HG03095 (cell line): ENCODE measurements around the gene MYO15A.
"Not testable (repeated sequence)": the region's sequence is repeated elsewhere in the genome, so short reads cannot be mapped to it uniquely, and the experiment has no call there.

Experiments used
- ATAC-seq: cut with Tn5 transposase; IDR thresholded peaks from one replicate; pipeline ENCODE4 v1.9.1; 2021; ENCODE audit warnings: moderate library complexity; ENCODE audit not compliant: unreplicated experiment

Gene MYO15A

GRCh38 chr17:18208092-18208491 is 99.5 kb downstream of the MYO15A start:
- no peak for ATAC-seq

DNA sequence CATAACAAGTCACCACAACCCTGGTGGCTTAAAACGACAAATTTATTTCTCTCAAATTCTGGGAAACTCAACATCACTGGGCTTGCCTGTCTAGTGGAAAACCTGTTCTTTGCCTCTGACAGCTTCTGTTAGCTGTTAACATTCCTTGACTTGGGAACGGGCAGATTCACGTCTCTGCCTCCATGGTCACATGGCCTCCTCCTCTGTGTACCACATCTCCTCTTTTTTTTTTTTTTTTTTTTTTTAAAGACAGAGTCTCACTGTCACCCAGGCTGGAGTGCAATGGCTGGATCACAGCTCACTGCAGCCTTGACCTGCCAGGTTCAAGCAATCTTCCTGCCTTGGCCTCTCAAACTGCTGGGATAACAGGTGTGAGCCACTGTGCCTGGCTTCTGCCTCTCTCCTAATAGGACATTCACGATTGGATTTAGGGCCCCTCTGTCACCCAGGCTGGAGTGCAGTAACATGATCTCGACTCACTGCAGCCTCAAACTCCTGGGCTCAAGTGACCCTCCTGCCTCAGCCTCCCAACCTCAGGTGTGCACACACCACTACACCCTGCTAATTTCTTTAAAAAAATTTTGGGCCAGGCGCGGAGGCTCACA is 105.2 kb downstream of the MYO15A start:
- no peak for ATAC-seq

DNA sequence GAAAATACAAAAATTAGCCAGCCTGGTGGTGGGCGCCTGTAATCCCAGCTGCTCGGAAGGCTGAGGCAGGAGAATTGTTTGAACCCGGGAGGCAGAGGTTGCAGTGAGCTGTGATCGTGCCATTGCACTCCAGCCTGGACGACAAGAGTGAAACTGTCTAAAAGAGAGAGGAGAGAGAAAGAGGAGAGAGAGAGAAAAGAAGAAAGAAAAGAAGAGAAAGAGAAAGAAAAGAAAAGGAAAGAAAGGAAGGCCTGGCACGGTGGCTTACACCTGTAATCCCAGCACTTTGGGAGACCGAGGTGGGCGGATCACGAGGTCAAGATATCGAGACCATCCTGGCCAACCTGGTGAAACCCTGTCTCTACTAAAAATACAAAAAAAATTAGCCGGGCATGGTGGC is 108.3 kb downstream of the MYO15A start:
- ATAC-seq = not testable (repeated sequence)

DNA sequence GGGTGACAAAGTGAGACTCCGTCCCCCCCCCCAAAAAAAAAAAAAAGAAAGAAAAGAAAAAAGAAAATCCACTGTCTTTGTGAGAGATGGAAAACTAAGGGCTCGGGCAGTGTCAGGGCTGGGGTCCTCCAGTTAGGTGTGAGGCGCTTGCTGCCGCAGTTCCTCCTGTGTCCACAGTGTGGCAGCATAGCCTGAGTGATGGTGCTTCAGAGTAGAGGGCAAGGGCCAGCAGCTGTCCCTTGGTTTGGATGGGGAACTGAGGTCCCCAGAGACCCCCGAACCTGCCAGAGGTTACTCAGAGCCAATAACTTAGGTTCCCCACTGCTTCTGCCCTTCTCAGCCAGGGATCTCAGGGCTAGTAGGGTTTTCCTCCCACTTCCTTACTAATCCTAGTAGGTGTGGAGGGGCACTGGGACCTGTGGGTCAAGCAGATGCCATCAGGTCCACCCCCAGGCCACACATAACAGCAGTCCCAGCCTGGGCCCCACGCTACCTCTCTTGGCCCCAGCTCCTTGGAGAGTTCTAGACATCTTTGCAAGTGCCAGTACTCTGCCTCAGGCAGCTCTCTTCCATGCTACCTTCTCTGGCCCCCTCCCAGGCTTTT is 109.0 kb downstream of the MYO15A start:
- ATAC-seq = no peak

- no peak for ATAC-seq
These were observed 110.3 kb downstream of the MYO15A start for GRCh38 chr17:18218756-18219415.

DNA sequence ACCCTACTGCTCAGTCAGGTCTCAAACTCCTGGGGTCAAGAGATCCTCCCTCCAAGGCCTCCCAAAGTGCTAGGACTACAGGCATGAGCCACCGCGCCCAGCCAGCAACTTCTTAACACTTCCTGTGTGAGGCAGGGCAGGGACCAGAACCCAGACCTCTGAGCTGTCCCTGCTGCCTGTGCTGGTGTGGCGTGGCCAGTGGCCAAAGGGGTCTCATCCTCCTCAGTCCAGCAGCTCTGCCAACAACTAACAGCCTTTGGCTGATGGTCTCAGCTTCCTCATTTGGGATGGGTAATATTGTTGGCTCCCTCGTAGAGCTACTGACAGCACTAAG is 115.5 kb downstream of the MYO15A start:
- no peak for ATAC-seq

DNA sequence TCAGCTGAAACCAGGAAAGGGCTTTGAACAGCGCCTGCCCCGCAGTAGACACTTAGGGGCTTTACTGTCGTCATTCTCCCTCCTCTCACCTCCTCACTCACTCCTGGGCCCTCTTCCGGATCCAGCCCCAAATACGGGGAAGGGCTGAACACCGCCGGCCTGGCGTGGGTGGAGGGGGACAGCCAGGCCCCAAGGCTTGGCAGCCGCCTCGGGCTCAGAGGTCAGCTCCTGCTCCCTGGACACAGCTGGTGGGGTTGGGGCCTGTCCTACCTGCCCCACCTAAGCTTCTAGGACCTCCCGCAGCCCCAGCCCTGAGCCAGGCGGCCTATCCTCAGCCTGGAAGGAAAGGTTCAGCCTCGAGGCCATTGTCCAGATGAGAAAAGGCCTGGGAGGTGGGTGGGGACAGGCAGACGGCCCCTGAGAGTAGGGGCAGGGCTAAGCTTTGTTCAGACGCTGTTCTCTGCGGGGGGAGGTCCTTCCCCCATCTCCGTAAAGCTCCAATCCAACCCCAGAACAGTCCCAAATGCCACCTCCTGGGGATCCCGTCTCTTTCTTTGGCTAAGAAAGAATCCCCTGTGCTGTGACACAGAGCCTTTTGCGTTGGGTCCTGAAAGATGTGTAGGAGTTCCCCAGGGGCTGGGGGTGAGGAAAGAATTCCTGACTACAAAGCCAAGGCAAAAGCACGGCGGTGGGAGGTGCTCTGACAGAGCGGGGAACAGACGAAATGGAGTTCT is 116.0 kb downstream of the MYO15A start:
- no peak for ATAC-seq

DNA sequence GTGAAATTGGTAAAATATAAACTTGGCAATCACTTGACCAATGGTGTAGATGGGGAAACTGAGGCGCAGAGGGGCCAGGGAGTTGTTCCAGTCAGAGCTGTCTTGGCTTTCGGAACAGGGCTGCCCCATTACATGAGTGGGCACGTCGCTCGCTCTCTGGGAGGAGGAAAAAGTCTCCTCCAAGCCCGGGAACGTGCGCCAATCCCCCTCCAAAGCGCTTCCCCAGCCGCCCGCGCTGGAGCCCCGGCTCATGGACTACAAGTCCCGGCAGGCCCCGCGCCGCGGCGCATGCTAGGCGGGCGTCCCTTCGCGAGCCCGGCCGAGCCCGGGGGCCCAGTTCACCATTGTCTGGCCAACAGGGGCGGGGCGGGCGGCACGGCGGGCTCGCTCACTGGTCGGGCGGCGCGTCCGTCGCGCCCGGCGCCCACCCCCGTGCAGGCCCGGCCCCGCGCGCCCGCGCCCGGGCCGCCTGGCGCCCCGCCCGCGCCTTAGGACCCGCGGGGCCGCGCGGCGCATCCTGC is 116.6 kb downstream of the MYO15A start, which contains the start of gene LLGL1:
Gene LLGL1 (plus strand): TSS at position 515 of the 521 bp plus-strand sequence. CDS start 48 bp downstream, outside the sequence.
- peak; percentile 86 for ATAC-seq

- peak; percentile 14 for ATAC-seq
These were observed 117.2 kb downstream of the MYO15A start for GRCh38 chr17:18225642-18226283.

DNA sequence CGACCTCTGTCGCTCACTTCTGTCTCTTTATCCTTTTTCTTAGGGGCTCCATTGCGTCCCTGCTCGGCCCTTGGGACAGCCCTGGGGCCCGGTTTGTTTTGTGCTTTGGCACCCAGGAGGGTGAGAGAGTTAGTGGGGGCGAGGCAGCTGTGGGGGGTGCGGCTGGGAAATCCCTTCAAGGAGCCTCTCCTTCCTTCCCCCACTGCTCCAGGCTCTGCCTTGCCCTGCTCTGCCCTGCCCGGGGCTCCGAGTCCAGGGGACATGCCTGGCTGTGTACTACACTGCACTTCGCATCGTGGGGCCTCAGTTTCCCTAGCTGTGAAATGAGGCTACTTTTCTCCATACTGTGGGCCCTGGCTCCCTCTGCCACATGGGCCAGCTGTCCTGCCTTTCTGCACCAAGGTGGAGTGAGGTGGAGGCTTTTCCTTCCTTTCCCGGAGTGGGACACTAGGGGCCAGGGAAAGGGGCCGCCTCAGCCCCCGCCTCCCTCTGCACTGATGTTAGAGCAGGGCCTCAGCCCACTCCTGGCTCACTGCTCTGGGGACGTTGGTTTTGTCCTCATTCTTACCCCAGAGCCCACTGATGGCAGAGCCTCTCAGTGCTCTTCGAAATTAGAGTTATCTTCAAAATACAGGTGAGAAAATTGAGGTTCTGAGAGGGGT is 117.9 kb downstream of the MYO15A start:
- ATAC-seq = no peak

- no peak for ATAC-seq
These were observed 119.1 kb downstream of the MYO15A start for GRCh38 chr17:18227635-18228034.

DNA sequence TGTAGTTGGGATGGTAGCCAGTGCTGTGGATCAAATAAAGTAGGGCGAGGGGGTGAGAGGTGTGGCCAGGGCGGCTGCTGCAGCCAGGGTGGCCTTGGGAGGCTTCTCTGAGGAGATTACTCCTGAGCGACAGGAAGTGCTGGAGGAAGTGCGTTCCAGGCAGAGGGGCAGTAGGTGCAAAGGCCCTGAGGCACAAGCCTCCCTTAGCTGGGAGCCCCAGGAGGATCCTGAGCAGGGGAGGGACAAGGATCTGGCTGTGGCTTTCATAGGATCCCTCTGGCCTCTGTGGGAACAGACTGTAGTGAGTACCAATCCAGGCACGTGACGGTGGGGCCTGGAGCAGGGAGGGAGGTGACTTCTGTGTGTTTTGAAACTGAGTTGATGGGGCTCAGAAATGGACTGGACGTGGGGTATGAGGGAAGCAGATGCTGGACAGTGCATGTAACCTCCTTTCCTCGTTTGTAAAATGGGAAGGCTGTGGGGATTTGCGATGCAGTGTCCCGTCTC is 119.7 kb downstream of the MYO15A start:
- ATAC-seq = no peak

GRCh38 chr17:18229254-18229653 is 120.7 kb downstream of the MYO15A start:
- ATAC-seq = no peak
